ENCODE measurements around the gene CTNND2.
"Not testable (repeated sequence)": the region's sequence is repeated elsewhere in the genome, so short reads cannot be mapped to it uniquely, and the experiment has no call there.

DNA sequence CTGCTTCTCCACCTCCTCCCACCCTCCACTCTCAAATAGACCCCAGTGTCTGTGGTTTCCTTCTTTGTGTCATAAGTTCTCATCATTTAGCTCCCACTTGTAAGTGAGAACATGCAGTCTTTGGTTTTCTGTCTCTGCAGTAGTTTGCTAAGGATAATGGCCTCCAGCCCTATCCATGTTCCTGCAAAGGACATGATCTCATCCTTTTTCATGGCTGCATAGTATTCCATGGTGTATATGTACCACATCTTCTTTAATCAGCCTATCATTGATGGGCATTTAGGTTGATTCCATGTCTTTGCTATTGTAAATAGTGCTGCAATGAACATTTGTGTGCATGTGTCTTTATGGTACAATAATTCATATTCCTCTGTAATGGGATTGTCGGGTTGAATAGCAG, 489.5 kb downstream of the CTNND2 start:
- TF ChIP-seq EZH2 (IDR thresholded peaks at IDR 0.05; ENCODE audit: borderline replicate concordance, low read depth, low read length, poor library complexity, severe bottlenecking), result not testable (repeated sequence)
- TF ChIP-seq, protein P1, sequence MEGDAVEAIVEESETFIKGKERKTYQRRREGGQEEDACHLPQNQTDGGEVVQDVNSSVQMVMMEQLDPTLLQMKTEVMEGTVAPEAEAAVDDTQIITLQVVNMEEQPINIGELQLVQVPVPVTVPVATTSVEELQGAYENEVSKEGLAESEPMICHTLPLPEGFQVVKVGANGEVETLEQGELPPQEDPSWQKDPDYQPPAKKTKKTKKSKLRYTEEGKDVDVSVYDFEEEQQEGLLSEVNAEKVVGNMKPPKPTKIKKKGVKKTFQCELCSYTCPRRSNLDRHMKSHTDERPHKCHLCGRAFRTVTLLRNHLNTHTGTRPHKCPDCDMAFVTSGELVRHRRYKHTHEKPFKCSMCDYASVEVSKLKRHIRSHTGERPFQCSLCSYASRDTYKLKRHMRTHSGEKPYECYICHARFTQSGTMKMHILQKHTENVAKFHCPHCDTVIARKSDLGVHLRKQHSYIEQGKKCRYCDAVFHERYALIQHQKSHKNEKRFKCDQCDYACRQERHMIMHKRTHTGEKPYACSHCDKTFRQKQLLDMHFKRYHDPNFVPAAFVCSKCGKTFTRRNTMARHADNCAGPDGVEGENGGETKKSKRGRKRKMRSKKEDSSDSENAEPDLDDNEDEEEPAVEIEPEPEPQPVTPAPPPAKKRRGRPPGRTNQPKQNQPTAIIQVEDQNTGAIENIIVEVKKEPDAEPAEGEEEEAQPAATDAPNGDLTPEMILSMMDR (conservative IDR thresholded peaks at IDR 0.05; ENCODE audit: low read depth, low read length), result not testable (repeated sequence)

Measured in A673 (cell line).